GM21423 (cell line): ENCODE results near the gene KPNA2.
"Not testable (repeated sequence)": the region's sequence is repeated elsewhere in the genome, so short reads cannot be mapped to it uniquely, and the experiment has no call there.

Experiments used
- ATAC-seq: cut with Tn5 transposase; IDR thresholded peaks from one replicate; pipeline ENCODE4 v1.9.1; 2021; ENCODE audit warnings: mild to moderate bottlenecking, moderate library complexity; ENCODE audit not compliant: unreplicated experiment

Gene KPNA2

DNA sequence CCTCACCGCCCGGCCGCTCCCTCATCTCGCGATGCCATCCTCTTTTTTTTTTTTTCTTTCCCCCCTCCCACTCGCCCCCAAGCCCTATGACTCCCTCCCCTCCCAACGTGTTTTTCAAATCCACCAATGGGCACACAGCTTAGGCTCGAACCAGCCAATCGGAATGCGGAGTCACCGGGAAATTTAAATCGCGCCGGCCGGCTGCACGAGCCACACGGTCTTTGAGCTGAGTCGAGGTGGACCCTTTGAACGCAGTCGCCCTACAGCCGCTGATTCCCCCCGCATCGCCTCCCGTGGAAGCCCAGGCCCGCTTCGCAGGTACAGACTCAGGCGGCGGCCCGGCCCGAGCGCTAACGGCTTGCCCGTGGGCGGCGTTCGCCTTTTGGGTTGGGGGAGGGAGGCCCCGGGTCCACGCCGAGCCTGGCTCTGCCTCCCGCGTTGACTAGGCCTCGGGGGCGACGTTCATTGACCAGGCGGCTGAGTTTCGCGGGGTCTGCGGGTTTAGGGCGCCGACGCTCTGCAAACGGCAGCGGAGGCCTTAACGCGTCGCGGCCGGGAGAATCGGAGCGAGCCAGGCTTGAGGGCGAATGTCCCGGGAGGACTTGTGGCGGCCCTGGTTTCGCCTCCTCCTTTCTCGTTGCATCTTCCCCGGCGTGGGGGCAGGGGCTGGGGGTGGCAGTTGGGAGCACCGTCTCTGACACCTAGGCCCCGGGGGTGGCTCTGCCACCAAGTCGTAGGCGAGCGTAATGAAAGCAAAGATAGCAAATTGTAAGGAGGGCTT lies at the start of gene KPNA2:
Gene KPNA2 (plus strand): TSS at position 213 of the 781 bp plus-strand sequence. CDS start 1,398 bp downstream, outside the sequence.
- peak; percentile 94 for ATAC-seq

DNA sequence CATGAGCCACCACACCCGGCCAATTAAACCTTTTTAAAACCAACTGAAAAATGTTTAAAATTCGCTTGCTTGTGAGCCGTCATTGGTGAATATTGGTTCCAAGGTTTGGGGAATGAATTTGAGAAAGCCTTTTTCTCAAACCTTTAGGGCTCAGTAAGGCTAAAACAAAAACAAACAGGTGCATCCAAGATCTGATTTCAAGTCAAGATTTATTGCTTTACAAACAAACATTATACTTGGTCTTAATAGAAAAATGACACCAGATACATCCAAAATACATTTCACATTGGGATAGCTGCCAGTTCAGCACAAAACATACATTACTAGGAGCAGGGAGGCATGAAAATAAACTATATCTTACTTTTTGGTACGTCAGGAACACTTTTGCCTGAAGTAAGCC lies 44.6 kb upstream of the KPNA2 start:
- no peak for ATAC-seq

- ATAC-seq: no peak
Observed at GRCh38 chr17:67992548-67993152, 42.9 kb upstream of the KPNA2 start.

GRCh38 chr17:67993153-67993997 lies 42.2 kb upstream of the KPNA2 start:
- ATAC-seq: peak; percentile 76

GRCh38 chr17:67993998-67994361 lies 41.6 kb upstream of the KPNA2 start:
- no peak for ATAC-seq

DNA sequence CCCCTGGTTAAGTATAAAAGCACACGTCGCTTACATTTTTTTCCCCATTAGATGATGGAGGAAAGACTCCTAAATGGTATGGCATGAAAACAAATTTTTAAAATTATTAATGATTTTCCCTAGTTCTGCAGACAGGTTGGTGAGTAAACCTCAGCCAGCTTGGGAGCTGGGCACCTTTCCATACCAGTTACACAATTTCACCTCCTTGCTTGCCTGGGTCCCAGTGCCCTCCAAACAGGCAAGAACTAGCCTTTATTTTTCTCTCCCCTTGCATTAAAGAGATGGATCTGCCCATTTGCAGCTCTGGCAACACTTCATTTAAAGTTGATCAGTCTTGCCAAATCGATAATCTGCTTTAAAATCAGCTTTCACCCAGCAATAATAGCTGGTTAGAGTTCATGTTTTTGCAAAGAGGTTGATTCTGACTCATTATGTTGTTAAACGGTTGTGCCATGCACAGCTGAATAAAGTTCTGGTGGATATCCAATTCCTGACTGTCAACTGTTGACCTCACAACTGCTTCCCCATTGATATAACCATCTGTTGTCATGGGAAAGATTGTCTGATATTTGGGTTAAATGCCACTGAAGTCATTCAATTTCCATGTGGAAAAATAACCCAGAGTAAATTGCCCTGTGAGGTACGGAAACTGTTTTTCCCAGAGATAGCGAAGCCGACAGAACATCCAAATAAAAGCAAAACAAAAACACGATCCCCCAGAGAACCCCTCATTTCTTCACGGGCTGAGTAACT lies 40.5 kb upstream of the KPNA2 start:
- no peak for ATAC-seq

DNA sequence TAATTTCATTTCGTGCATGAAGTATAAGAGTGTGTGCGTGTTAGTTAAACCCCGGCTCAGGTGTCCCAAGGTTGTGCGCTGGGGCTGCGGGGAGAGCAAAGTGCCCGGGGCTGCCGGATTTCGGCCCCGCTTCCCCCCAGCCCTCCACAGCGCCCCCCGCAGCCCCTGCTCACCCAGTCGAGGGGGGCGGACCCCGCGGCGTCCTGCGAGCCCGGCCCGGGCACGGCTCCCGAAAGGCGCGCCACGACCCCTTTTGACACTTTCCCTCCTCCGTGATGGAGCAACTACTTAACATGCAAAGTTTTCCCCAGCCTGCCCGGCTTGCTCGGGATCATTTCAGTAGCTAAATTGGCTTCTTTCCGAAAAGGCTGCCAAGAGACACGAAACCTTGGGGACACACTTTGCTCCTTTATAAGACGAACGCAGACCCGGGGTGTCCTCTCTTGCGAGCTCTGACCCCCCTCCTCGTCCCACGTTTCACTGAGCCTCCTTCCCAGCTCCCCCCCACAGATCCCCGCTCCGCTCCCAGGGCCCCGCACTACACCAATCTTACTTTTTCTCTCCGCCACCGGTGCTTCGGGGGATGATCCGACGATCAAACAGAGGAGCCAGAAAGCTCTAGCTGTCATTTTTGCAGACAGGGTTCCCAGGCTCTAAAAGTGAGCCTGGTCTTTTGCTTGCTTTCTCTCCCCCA lies 39.8 kb upstream of the KPNA2 start:
- no peak for ATAC-seq

DNA sequence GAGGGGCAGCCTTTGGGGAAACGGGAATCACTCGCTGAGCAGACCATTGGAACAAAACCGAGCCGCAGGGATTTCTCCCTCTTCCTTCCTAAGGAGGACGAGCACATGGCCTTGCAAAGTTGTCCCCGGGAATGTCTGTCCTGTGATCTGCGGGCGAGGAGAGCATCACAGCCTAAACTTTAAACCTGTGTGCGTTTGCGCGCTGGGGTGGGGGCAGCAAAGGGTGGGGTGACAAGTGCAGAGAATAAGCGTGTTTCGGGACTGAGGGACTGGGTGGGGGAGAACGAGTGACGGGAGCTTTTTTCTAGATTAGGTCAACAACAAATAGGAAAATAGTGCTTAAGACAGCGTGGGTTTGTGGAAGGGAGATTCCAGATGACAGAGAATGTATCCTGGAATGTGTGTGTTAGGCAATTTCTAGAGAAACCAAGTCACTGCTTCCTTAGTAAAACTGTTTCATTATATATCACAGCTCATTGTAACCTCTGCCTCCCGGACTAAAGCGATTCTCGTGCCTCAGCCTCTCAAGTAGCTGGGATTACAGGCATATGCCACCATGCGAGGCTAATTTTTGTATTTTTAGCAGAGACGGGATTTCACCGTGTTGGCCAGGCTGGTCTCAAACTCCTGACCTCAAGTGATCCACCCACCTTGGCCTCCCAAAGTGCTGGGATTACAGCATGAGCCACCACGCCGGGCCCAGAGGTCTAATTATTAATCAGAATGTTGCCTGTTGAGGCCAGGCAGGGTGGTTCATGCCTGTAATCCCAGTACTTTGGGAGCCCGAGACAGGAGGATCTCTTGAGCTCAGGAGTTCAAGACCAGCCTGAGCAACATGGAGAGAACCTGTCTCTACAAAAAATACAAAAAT lies 39.0 kb upstream of the KPNA2 start, which contains the start of gene C17orf58:
Gene C17orf58 (minus strand): TSS at position 169 of the 871 bp plus-strand sequence. CDS start 271 bp downstream, outside the sequence.
- not testable (repeated sequence) for ATAC-seq

GRCh38 chr17:67998466-67998865 lies 37.1 kb upstream of the KPNA2 start:
- no peak for ATAC-seq

GRCh38 chr17:67999291-67999911 lies 36.1 kb upstream of the KPNA2 start:
- no peak for ATAC-seq

DNA sequence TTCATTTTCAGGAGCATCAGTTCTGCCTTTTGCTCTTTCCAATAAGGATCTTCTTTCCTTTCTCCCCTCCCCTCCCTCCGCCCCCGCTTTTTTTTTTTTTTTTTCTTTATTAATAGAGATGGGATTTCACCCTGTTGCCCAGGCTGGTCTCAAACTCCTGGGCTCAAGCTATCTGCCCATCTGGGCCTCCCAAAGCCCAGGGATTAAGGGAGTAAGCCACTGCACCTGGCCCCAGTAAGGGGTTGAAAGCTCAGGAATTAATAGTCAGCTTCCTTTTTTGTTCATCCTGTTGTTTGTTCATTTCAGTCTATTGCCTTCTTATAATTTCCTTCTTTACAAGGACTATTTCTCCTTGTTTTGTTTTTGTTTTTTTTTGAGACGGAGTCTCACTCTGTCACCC lies 31.3 kb upstream of the KPNA2 start:
- no peak for ATAC-seq

DNA sequence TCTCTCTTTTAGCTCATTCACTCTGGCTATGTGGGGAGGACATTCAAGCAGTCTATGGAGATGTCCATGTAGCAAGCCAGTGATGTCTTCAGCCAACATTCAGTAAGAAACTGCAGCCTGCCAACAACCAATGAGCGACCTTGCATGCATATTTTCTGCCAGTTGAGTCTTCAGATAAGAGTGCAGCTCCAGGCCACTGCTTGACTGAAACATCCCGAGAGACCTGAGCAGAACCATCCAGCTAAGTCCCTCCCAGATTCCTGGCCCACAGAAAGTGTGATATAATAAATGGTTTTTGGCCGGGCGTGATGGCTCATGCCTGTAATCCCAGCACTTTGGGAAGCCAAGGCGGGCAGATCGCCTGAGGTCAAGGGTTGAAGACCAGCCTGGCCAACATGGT lies 28.7 kb upstream of the KPNA2 start:
- no peak for ATAC-seq

DNA sequence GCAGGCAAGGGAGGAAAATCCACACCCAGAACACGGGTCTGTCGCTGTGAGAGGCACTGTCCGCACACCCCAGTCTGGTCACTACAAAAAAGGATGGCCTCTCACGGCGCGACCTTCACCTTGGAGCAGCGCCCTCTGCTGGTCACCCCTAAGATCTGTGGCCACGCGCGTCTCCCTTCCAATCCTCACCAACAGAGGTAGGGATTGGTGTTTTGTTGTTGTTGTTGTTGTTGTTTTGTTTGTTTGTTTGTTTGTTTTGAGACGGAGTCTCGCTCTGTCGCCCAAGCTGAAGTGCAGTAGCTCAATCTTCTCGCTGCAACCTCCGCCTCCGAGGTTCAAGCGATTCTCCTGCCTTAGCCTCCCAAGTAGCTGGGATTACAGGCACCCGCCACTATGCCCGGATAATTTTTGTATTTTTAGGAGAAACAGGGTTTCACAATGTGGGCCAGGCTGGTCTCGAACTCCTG lies 24.3 kb upstream of the KPNA2 start:
- ATAC-seq: no peak

DNA sequence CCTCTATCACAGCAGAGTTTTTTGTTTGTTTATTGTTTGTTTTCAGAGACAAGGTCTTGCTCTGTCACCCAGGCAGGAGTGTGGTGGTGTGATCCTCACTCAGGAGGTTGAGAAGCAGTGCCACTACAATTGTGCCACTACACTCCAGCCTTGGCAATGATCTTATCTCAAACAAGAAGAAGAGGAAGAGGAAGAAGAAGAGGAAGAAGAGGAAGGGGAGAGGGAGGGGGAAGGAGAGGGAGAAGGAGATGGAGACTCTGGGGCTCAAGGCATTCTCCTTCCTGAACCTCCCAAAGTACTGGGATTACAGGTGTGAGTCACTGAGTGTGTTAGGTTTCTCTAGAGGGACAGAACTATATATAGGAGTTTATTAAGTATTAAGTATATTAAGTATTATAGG lies 22.1 kb upstream of the KPNA2 start:
- ATAC-seq: no peak

- ATAC-seq: no peak
Observed at GRCh38 chr17:68015081-68015723, 20.3 kb upstream of the KPNA2 start.

DNA sequence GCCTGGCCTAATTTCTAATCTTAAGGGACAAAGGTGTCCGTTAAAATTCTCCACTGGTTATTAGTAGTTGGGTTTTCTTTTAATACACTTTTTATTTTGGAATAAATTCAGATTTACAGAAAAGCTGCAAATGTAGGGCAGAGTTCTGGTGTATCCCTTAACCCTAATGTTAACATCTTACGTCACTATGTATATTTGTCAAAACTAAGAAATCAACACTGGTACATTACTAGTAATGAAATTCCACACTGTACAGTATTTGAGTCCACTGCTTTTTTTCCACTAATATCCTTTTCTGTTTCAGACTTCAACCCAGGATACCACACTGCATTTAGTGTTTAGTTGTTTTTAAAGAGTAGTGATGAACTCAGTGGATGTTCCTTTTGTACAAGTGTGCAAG lies 18.7 kb upstream of the KPNA2 start:
- ATAC-seq: no peak

DNA sequence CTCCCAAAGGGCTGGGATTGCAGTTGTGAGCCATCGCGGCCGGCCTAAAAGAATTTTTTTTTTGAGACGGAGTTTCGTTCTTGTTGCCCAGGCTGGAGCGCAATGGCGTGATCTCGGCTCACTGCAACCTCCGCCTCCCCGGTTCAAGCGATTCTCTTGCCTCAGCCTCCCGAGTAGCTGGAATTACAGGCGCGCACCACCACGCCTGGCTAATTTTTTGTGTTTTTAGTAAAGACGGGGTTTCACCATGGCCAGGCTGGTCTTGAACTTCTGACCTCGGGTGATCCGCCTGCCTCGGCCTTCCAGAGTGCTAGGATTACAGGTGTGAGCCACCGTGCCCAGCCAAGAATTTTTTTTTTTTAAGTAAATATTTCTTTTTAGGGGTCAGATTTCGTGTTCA lies 17.0 kb upstream of the KPNA2 start:
- ATAC-seq: not testable (repeated sequence)

DNA sequence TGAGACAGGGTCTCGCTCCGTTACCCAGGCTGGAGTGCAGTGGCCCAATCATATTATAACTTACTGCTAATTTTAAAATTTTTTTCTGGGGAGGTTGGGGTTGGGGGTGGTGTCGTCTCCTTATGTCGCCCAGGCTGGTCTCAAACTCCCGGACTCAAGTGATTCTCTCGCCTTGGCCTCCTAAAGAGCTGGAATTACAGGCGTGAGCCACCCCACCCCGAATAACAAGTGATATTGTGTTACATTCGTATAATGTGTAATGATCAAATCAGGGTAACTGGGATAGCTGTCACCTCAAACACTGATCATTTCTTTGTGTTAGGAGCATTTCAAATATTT lies 16.2 kb upstream of the KPNA2 start:
- ATAC-seq: no peak
